HG03442 (cell line): ENCODE data around the gene SERF1B.
"Not testable (repeated sequence)": the region's sequence is repeated elsewhere in the genome, so short reads cannot be mapped to it uniquely, and the experiment has no call there.

ENCODE experiments used
- ATAC-seq: cut with Tn5 transposase; IDR thresholded peaks from one replicate; pipeline ENCODE4 v1.9.1; 2021; ENCODE audit warnings: mild to moderate bottlenecking, moderate library complexity; ENCODE audit not compliant: unreplicated experiment

The SERF1B gene

GRCh38 chr5:70025106-70025844 lies at the start of gene SERF1B:
Gene SERF1B, plus strand, starts transcription at chr5:70025251. Its CDS starts 201 bp downstream, at chr5:70025452.
- ATAC-seq = peak; percentile 88

DNA sequence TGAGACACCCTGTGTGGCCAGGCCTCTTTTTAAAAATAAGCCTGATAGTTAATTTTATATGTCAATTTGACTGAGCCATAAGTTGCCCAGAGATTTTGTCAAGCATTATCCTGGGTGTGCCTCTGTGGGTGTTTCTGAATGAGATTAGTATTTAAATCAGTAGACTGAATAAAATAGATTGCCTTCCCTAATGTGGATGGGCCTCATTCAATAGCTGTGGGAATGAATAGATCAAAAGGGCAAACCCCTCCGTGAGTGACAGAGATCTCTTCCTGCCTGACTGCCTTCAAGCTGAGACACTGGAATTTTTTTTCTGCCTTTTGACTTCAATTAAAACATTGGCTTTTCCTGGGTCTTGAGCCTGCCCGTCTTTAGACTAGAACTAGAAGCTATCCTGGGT lies 33.3 kb upstream of the SERF1B start:
- not testable (repeated sequence) for ATAC-seq

GRCh38 chr5:69995535-69995934 lies 29.5 kb upstream of the SERF1B start:
- not testable (repeated sequence) for ATAC-seq

- ATAC-seq = not testable (repeated sequence)
Measured at GRCh38 chr5:70020660-70021059, 4.4 kb upstream of the SERF1B start.

- peak; percentile 14 for ATAC-seq
Measured at GRCh38 chr5:70025845-70026145, 744 bp downstream of the SERF1B start.

- not testable (repeated sequence) for ATAC-seq
Measured at GRCh38 chr5:70031204-70031603, 6.2 kb downstream of the SERF1B start.

GRCh38 chr5:70041411-70041810 lies 16.4 kb downstream of the SERF1B start:
- ATAC-seq = not testable (repeated sequence)

- ATAC-seq = peak; percentile 32
Measured at GRCh38 chr5:70049790-70050142, 24.7 kb downstream of the SERF1B start.

- not testable (repeated sequence) for ATAC-seq
Measured at GRCh38 chr5:70056289-70056942, 31.4 kb downstream of the SERF1B start.

GRCh38 chr5:70057140-70057539 lies 32.1 kb downstream of the SERF1B start:
- ATAC-seq = not testable (repeated sequence)

- not testable (repeated sequence) for ATAC-seq
Measured at GRCh38 chr5:70077632-70078031, 52.6 kb downstream of the SERF1B start.

- not testable (repeated sequence) for ATAC-seq
Measured at GRCh38 chr5:70088907-70089464, 63.9 kb downstream of the SERF1B start.

GRCh38 chr5:70091776-70092175 lies 66.7 kb downstream of the SERF1B start:
- not testable (repeated sequence) for ATAC-seq
